HepG2 (cell line): ENCODE data around the gene NUP58. TPM values are rescaled to one million over a fixed set of nuclear protein-coding genes. Genes with fewer than 3 reads are reported as not detected.

Experiments
- ATAC-seq: fragments of 200-7000 bp; cut with Tn5 transposase; 3 replicates; pipeline ENCODE4 v1.9.1; 2020; ENCODE audit warnings: mild to moderate bottlenecking, moderate library complexity
- BruUV-seq: library from RNA; stranded (reverse); fragments of 400-500 nt; replicated peaks from 2 replicates; lab custom pipeline; 2021; lab: Mats Ljungman, UMichigan
- CTCF ChIA-PET: fragments of 300-600 bp; formaldehyde crosslinking; extraction: SDS; loops from one replicate; lab custom pipeline; 2021; ENCODE audit warnings: low total read pairs, inconsistent platforms, low intra/inter-chr PET ratio; lab: Yijun Ruan, JAX
- POLR2A ChIA-PET: fragments of 350-600 bp; sonication (Branson Sonifier 250); formaldehyde crosslinking; loops from one replicate; lab custom pipeline; 2020; ENCODE audit warnings: antibody characterized with exemption, inconsistent platforms; lab: Yijun Ruan, JAX
- DNase-seq: peaks from one replicate; pipeline ENCODE4 v3.0.0-alpha.2; 2015; ENCODE audit warnings: low spot score
- FAIRE-seq: peaks from 3 replicates; lab custom pipeline; 2011; peaks lifted over from hg19 to GRCh38; lab: Jason Lieb, UNC
- H2AFZ ChIP-seq: one replicate; pipeline ENCODE4 v1.6.1; 2011; ENCODE audit warnings: low read length, inconsistent platforms
- H3K27ac ChIP-seq: fragments of 300-600 bp; 3 replicates; pipeline ENCODE4 v1.8.0; 2011; ENCODE audit warnings: mixed run types, mild to moderate bottlenecking, mixed read lengths, low read length, inconsistent platforms; ENCODE audit not compliant: insufficient read depth; ENCODE audit errors: extremely low read length
- H3K27me3 ChIP-seq, 2 experiments: fragments of 200-600 bp in 1 of 2; 2 replicates in 1 of 2; 3 replicates in 1 of 2; pipeline versions ENCODE4 v1.6.0 to v1.8.0; 2011; ENCODE audit warnings: low read length in 2 of 2, mild to moderate bottlenecking in 2 of 2, moderate library complexity in 2 of 2, inconsistent platforms in 1 of 2; ENCODE audit not compliant: insufficient read depth in 2 of 2, control insufficient read depth in 1 of 2
- H3K36me3 ChIP-seq, 2 experiments: fragments of 200-600 bp in 1 of 2; replicated peaks in 1 of 2; 2 replicates in 1 of 2; 3 replicates in 1 of 2; pipeline versions ENCODE4 v1.5.1 to v1.8.0; 2011; ENCODE audit warnings: low read length in 2 of 2, inconsistent platforms in 1 of 2; ENCODE audit not compliant: insufficient read depth in 2 of 2, control insufficient read depth in 1 of 2
- H3K4me1 ChIP-seq: 2 replicates; pipeline ENCODE4 v1.5.1; 2012; ENCODE audit warnings: low read length, inconsistent platforms; ENCODE audit not compliant: insufficient read depth
- H3K4me2 ChIP-seq: 2 replicates; pipeline ENCODE4 v1.6.0; 2011; ENCODE audit warnings: low read depth, low read length, inconsistent platforms
- H3K4me3 ChIP-seq, 3 experiments: fragments of 200-600 bp in 1 of 3; sonication (generic), shearing (Covaris generic) in 1 of 3; replicated peaks in 1 of 3; 2 replicates each; pipeline ENCODE4 v1.5.1; 2011 to 2016; ENCODE audit warnings: low read length in 3 of 3, inconsistent platforms in 2 of 3, low read depth in 2 of 3, mild to moderate bottlenecking in 2 of 3, control low read depth in 1 of 3, mixed read lengths in 1 of 3; ENCODE audit not compliant: insufficient read depth in 1 of 3
- H3K79me2 ChIP-seq: one replicate; pipeline ENCODE4 v1.6.1; 2011; ENCODE audit warnings: low read length, inconsistent platforms; ENCODE audit not compliant: insufficient read depth
- H3K9ac ChIP-seq: 2 replicates; pipeline ENCODE4 v1.6.0; 2011; ENCODE audit warnings: mild to moderate bottlenecking, low read depth, low read length, inconsistent platforms; ENCODE audit not compliant: insufficient read depth
- H3K9me3 ChIP-seq: 2 replicates; pipeline ENCODE4 v1.5.1; 2012; ENCODE audit warnings: mild to moderate bottlenecking, low read length
- H4K20me1 ChIP-seq: 2 replicates; pipeline ENCODE4 v1.6.0; 2011; ENCODE audit warnings: inconsistent platforms, mild to moderate bottlenecking, low read length, moderate library complexity; ENCODE audit not compliant: insufficient read depth
- FOXA1 ChIP-seq, 2 experiments: fragments of 450-650 bp in 1 of 2; sonication (generic) in 1 of 2; formaldehyde crosslinking in 1 of 2; IDR thresholded peaks; 2 replicates each; pipeline versions ENCODE4 v1.4.0 to v1.6.1; 2016 to 2020; ENCODE audit warnings: missing genetic modification reagents in 1 of 2
- KDM2A ChIP-seq: sonication (generic); formaldehyde crosslinking; IDR thresholded peaks from 2 replicates; pipeline ENCODE4 v1.4.0; 2020; ENCODE audit warnings: low read depth, missing genetic modification reagents, borderline replicate concordance
- RFX3 ChIP-seq: IDR thresholded peaks from 2 replicates; pipeline ENCODE4 v1.6.1; 2016; ENCODE audit warnings: missing biosample characterization, missing genetic modification reagents
- RXRB ChIP-seq: IDR thresholded peaks from 2 replicates; pipeline ENCODE4 v1.6.1; 2016; ENCODE audit warnings: borderline replicate concordance, missing genetic modification reagents, missing compliant biosample characterization
- SIX1 ChIP-seq: sonication (generic); formaldehyde crosslinking; IDR thresholded peaks from 2 replicates; pipeline ENCODE4 v1.4.0; 2020; ENCODE audit warnings: missing genetic modification reagents, borderline replicate concordance
- SMARCC2 ChIP-seq: fragments of 450-650 bp; IDR thresholded peaks from 2 replicates; pipeline ENCODE4 v1.6.1; 2017; ENCODE audit warnings: antibody characterized with exemption, mild to moderate bottlenecking
- SRSF9 ChIP-seq: fragments of 200-400 bp; formaldehyde crosslinking; IDR thresholded peaks from 2 replicates; pipeline ENCODE4 v1.6.1; 2018; ENCODE audit warnings: borderline replicate concordance, mild to moderate bottlenecking, low read depth, low read length; ENCODE audit not compliant: insufficient read depth, poor library complexity, severe bottlenecking
- ZNF121 ChIP-seq: sonication (generic); formaldehyde crosslinking; IDR thresholded peaks from 2 replicates; pipeline ENCODE4 v1.5.0; 2020; ENCODE audit warnings: mild to moderate bottlenecking, missing genetic modification reagents
- ZNF468 ChIP-seq: sonication (generic); formaldehyde crosslinking; IDR thresholded peaks from 2 replicates; pipeline ENCODE4 v1.8.0; 2022; ENCODE audit warnings: mild to moderate bottlenecking, moderate library complexity, missing genetic modification reagents
- ZNF572 ChIP-seq: sonication (generic); formaldehyde crosslinking; IDR thresholded peaks from 2 replicates; pipeline ENCODE4 v1.5.1; 2020; ENCODE audit warnings: mild to moderate bottlenecking, missing genetic modification reagents
- ZNF674 ChIP-seq: sonication (generic); formaldehyde crosslinking; IDR thresholded peaks from 2 replicates; pipeline ENCODE4 v1.5.0; 2020; ENCODE audit warnings: low read depth, mild to moderate bottlenecking, missing genetic modification reagents
- ZNF891 ChIP-seq: sonication (generic); formaldehyde crosslinking; IDR thresholded peaks from 2 replicates; pipeline ENCODE4 v1.5.0; 2020; ENCODE audit warnings: mild to moderate bottlenecking, missing genetic modification reagents
- ZSCAN12 ChIP-seq: sonication (generic); formaldehyde crosslinking; IDR thresholded peaks from 2 replicates; pipeline ENCODE4 v1.9.0; 2021; ENCODE audit warnings: mild to moderate bottlenecking, missing genetic modification reagents
- WGBS: methylation state at CpG from one replicate; pipeline ENCODE4 v1.1.6; 2017; ENCODE audit warnings: low lambda C conversion rate; 5-methylcytosine and 5-hydroxymethylcytosine counted together
- in situ Hi-C: cut with HindIII; loops from 2 replicates; pipeline ENCODE4 v1.10.0; 2017; ENCODE audit warnings: low pct_unique_long_range_greater_than_20kb; ENCODE audit not compliant: extremely low pct_ligation_motif_present
- intact Hi-C: fragments of 100-400 bp; cut with micrococcal nuclease; formaldehyde crosslinking; loops from one replicate; pipeline ENCODE4 v1.10.0; 2022; ENCODE audit not compliant: unreplicated experiment
- polyA plus RNA-seq, 8 experiments: library from polyadenylated mRNA; depleted of rRNA in 3 of 8; stranded (reverse) in 7 of 8; unstranded in 1 of 8; fragments of >200 nt; fragmentation: Illumina TruSeq in 4 of 8; extraction: Trizol in 4 of 8; gene quantifications; 2 replicates each; pipeline versions ENCODE4 v1.2.1 to v1.2.3, GENCODE V29; 2011 to 2016; ENCODE audit warnings: low read depth in 4 of 8, missing spikeins in 1 of 8, mixed read lengths in 1 of 8; ENCODE audit not compliant: insufficient read depth in 1 of 8
- total RNA-seq, 5 experiments: library from RNA; depleted of rRNA; stranded (reverse); fragments of >200 nt; fragmentation: Illumina TruSeq; extraction: Trizol; gene quantifications; 2 replicates each; pipeline ENCODE4 v1.2.3, GENCODE V29; 2016; ENCODE audit warnings: low read depth in 1 of 5
- TF ChIP-seq, protein P1 (sequence below), 2 experiments: sonication (generic) in 1 of 2; formaldehyde crosslinking in 1 of 2; IDR thresholded peaks; 2 replicates each; pipeline versions ENCODE4 v1.6.1 to v1.9.0; 2014 to 2022; ENCODE audit warnings: antibody characterized with exemption in 1 of 2, borderline replicate concordance in 1 of 2, inconsistent platforms in 1 of 2, low read depth in 1 of 2, missing genetic modification reagents in 1 of 2
- TF ChIP-seq, protein P2 (sequence below): sonication (generic); formaldehyde crosslinking; IDR thresholded peaks from 2 replicates; pipeline ENCODE4 v1.8.0; 2022; ENCODE audit warnings: mild to moderate bottlenecking, missing genetic modification reagents, moderate library complexity
- TF ChIP-seq, protein P3 (sequence below): sonication (generic); formaldehyde crosslinking; IDR thresholded peaks from 2 replicates; pipeline ENCODE4 v1.4.0; 2020; ENCODE audit warnings: missing genetic modification reagents

NUP58 gene
- total and polyA plus RNA-seq, 2 of the 13 experiments (the other 11 are each of a cell fraction or from before 2014, with no cell fraction given): 45.4 to 46.5 TPM

DNA sequence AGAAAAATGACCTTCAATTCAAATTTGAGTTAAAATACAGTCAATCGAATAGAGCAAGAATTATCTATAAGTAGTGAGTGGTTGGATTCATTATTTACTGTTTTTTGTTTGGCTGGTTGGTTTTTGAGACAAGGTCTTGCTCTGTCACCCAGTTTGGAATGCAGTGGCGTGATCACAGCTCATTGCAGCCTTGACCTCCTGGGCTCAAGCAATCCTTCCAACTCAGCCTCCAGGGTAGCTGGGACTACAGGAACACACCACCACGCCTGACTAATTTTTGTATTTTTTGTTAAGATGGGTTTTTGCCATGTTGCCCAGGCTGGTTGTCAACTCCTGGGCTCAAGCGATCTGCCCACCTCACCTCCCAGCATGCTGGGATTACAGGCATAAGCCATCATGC is 39.2 kb upstream of the NUP58 start (continued):
- TF ChIP-seq KDM2A (CRISPR knock-in tag) (no peak), ZNF121 (no peak), SRSF9 (no peak), SIX1 (CRISPR knock-in tag) (no peak)
- TF ChIP-seq, all 625 proteins: peak for 0

DNA sequence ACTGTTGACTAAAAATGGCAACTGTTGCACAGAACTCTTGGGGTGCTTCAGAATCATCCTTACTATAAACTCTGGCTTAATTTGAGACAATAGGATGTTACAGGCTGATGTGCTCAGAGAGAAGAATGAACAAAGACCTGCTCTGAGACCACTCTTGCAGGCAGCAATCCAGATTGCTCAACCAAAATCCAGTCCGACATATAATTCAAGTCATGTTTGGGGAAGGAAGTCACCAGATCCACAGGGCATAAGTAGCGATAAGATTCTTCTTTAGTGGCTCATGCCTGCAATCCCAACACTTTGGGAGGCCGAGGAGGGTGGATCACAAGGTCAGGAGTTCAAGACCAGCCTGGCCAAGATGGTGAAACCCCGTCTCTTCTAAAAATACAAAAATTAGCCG is 34.7 kb upstream of the NUP58 start:
- no peaks in the 10 kb centered on the region for H3K79me2 ChIP-seq
- intact Hi-C loops (no loop called here), in situ Hi-C loops (no loop called here)
- H2AFZ ChIP-seq: no peak overlapping the region
- H4K20me1 ChIP-seq: no peaks in the 10 kb centered on the region
- DNase-seq (no peak), ATAC-seq (no peak), FAIRE-seq (no peak)
- no peaks in the 10 kb centered on the region for H3K9me3 ChIP-seq
- H3K4me1 ChIP-seq: no peaks in the 10 kb centered on the region
- H3K27me3 ChIP-seq: no peaks in the 10 kb centered on the region
- peaks cover 8 to 16% of the 10 kb centered on the region in 2 experiments; a peak in 4 of 5 replicates for H3K36me3 ChIP-seq
- ChIA-PET CTCF (no interaction called here), POLR2A (no interaction called here)
- no peak overlapping the region for H3K4me2 ChIP-seq
- TF ChIP-seq ZSCAN12 (CRISPR knock-in tag) (no peak), RXRB (no peak), FOXA1 (IDR thresholded peaks at IDR 0.05) (no peak), FOXA1 (CRISPR knock-in tag; IDR thresholded peaks at IDR 0.05) (no peak), ZNF891 (CRISPR knock-in tag) (no peak), ZNF674 (CRISPR knock-in tag) (no peak), SMARCC2 (no peak), ZNF572 (no peak), ZNF468 (CRISPR knock-in tag) (no peak), RFX3 (CRISPR knock-in tag) (no peak)
- TF ChIP-seq, protein P1, sequence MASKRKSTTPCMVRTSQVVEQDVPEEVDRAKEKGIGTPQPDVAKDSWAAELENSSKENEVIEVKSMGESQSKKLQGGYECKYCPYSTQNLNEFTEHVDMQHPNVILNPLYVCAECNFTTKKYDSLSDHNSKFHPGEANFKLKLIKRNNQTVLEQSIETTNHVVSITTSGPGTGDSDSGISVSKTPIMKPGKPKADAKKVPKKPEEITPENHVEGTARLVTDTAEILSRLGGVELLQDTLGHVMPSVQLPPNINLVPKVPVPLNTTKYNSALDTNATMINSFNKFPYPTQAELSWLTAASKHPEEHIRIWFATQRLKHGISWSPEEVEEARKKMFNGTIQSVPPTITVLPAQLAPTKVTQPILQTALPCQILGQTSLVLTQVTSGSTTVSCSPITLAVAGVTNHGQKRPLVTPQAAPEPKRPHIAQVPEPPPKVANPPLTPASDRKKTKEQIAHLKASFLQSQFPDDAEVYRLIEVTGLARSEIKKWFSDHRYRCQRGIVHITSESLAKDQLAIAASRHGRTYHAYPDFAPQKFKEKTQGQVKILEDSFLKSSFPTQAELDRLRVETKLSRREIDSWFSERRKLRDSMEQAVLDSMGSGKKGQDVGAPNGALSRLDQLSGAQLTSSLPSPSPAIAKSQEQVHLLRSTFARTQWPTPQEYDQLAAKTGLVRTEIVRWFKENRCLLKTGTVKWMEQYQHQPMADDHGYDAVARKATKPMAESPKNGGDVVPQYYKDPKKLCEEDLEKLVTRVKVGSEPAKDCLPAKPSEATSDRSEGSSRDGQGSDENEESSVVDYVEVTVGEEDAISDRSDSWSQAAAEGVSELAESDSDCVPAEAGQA (IDR thresholded peaks at IDR 0.05; ENCODE audit: low read depth): no peak
- TF ChIP-seq, protein P1 (CRISPR knock-in tag; IDR thresholded peaks at IDR 0.05; ENCODE audit: borderline replicate concordance): no peak
- TF ChIP-seq, protein P2, sequence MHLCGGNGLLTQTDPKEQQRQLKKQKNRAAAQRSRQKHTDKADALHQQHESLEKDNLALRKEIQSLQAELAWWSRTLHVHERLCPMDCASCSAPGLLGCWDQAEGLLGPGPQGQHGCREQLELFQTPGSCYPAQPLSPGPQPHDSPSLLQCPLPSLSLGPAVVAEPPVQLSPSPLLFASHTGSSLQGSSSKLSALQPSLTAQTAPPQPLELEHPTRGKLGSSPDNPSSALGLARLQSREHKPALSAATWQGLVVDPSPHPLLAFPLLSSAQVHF: no peak
- TF ChIP-seq, protein P3, sequence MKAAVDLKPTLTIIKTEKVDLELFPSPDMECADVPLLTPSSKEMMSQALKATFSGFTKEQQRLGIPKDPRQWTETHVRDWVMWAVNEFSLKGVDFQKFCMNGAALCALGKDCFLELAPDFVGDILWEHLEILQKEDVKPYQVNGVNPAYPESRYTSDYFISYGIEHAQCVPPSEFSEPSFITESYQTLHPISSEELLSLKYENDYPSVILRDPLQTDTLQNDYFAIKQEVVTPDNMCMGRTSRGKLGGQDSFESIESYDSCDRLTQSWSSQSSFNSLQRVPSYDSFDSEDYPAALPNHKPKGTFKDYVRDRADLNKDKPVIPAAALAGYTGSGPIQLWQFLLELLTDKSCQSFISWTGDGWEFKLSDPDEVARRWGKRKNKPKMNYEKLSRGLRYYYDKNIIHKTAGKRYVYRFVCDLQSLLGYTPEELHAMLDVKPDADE (CRISPR knock-in tag): no peak
- H3K4me3 ChIP-seq: no peak overlapping the region
- BruUV-seq: no TSS peak
- no peak overlapping the region for H3K9ac ChIP-seq
- no peak overlapping the region for H3K27ac ChIP-seq
- 95% methylated on average over 5 of the region's 5 CpGs for WGBS
